ENCODE measurements around the gene CRIM1.

GRCh38 chr2:36483290-36483689 is 127.7 kb downstream of the CRIM1 start:
- TF ChIP-seq POLR2AphosphoS5 (IDR thresholded peaks at IDR 0.05; ENCODE audit: low read depth, low read length) (no peak), FOXP2 (optimal IDR thresholded peaks at IDR 0.05; ENCODE audit: borderline replicate concordance, extremely low read depth, extremely low read length, insufficient read depth) (no peak), SIN3A (IDR thresholded peaks at IDR 0.05; ENCODE audit: borderline replicate concordance, insufficient read depth, low read length) (no peak)
